Caco-2 (cell line): ENCODE measurements around the gene PRODH2. TPM values are rescaled to one million over a fixed set of nuclear protein-coding genes. Genes with fewer than 3 reads are reported as not detected.
"Not testable (repeated sequence)": the region's sequence is repeated elsewhere in the genome, so short reads cannot be mapped to it uniquely, and the experiment has no call there.

Experiments used
- BruUV-seq: library from RNA; stranded (reverse); fragments of 400-500 nt; replicated peaks from 2 replicates; lab custom pipeline; 2021; lab: Mats Ljungman, UMichigan
- CTCF ChIA-PET: fragments of 300-600 bp; sonication (Branson Sonifier 250); formaldehyde crosslinking; loops from one replicate; lab custom pipeline; 2022; ENCODE audit warnings: antibody characterized with exemption; lab: Charles Lee
- POLR2A ChIA-PET: fragments of 300-600 bp; sonication (Branson Sonifier 250); formaldehyde crosslinking; loops from one replicate; lab custom pipeline; 2022; ENCODE audit warnings: antibody characterized with exemption; lab: Charles Lee
- DNase-seq, 2 experiments: peaks; one replicate each; pipeline versions ENCODE4 v3.0.0 to v3.0.0-alpha.2; 2020 to 2022
- H3K27me3 ChIP-seq: replicated peaks from 2 replicates; pipeline ENCODE4 v1.6.0; 2011; ENCODE audit warnings: low read length; ENCODE audit not compliant: control insufficient read depth, insufficient read depth
- H3K36me3 ChIP-seq: 2 replicates; pipeline ENCODE4 v1.5.1; 2011; ENCODE audit warnings: low read length; ENCODE audit not compliant: control insufficient read depth, insufficient read depth
- H3K4me1 ChIP-seq: fragments of 250-450 bp; sonication (Bioruptor Pico); 2 replicates; pipeline ENCODE4 v1.5.1; 2020; ENCODE audit warnings: mild to moderate bottlenecking
- H3K4me3 ChIP-seq: 2 replicates; pipeline ENCODE4 v1.5.1; 2011; ENCODE audit warnings: low read depth, mild to moderate bottlenecking, control low read depth, low read length
- H3K9me3 ChIP-seq: fragments of 250-450 bp; sonication (Bioruptor Pico); 2 replicates; pipeline ENCODE4 v1.5.1; 2020; ENCODE audit warnings: mild to moderate bottlenecking, moderate library complexity
- H3K27ac Mint-ChIP-seq: one replicate; pipeline ENCODE4 v1.8.0; 2022; ENCODE audit warnings: mixed read lengths; ENCODE audit not compliant: unreplicated experiment
- H3K27me3 Mint-ChIP-seq: one replicate; pipeline ENCODE4 v1.8.0; 2022; ENCODE audit warnings: mixed read lengths; ENCODE audit not compliant: insufficient read depth, unreplicated experiment
- H3K36me3 Mint-ChIP-seq: one replicate; pipeline ENCODE4 v1.8.0; 2022; ENCODE audit warnings: mild to moderate bottlenecking, mixed read lengths; ENCODE audit not compliant: insufficient read depth, unreplicated experiment
- H3K4me1 Mint-ChIP-seq: one replicate; pipeline ENCODE4 v1.8.0; 2022; ENCODE audit warnings: low read depth, mixed read lengths; ENCODE audit not compliant: unreplicated experiment
- H3K4me3 Mint-ChIP-seq: one replicate; pipeline ENCODE4 v1.8.0; 2022; ENCODE audit warnings: mild to moderate bottlenecking, moderate library complexity, mixed read lengths; ENCODE audit not compliant: unreplicated experiment
- H3K9me3 Mint-ChIP-seq: one replicate; pipeline ENCODE4 v1.8.0; 2022; ENCODE audit warnings: mixed read lengths; ENCODE audit not compliant: unreplicated experiment
- CTCF ChIP-seq, 2 experiments: fragments of 200-600 bp in 1 of 2; IDR thresholded peaks; 1 replicate in 1 of 2; 2 replicates in 1 of 2; pipeline versions ENCODE4 v1.5.1 to v1.8.0; 2011 to 2022; ENCODE audit warnings: antibody characterized with exemption in 1 of 2, control low read depth in 1 of 2, inconsistent platforms in 1 of 2, low read depth in 1 of 2, low read length in 1 of 2, mild to moderate bottlenecking in 1 of 2, moderate library complexity in 1 of 2; ENCODE audit not compliant: insufficient read depth in 1 of 2, severe bottlenecking in 1 of 2, unreplicated experiment in 1 of 2
- intact Hi-C: fragments of 100-400 bp; cut with micrococcal nuclease; formaldehyde crosslinking; loops from one replicate; pipeline ENCODE4 v1.10.0; 2022; ENCODE audit not compliant: unreplicated experiment
- total RNA-seq: library from RNA; stranded (reverse); gene quantifications from 2 replicates; pipeline ENCODE4 v1.2.3, GENCODE V29; 2022

PRODH2 gene
- total RNA-seq, 1 experiment from 2014 or later = not detected

GRCh38 chr19:35773020-35773806 lies 39.4 kb downstream of the PRODH2 start:
- no peak overlapping the region for H3K4me3 Mint-ChIP-seq
- DNase-seq = no peak
- H3K9me3 Mint-ChIP-seq = no peaks in the 10 kb centered on the region
- peaks cover 5% of the 10 kb centered on the region for H3K27me3 Mint-ChIP-seq
- Histone ChIP-seq H3K9me3 (no peaks in the 10 kb centered on the region), H3K4me1 (no peaks in the 10 kb centered on the region), H3K27me3 (no peaks in the 10 kb centered on the region), H3K4me3 (no peak overlapping the region), H3K36me3 (no peaks in the 10 kb centered on the region)
- no TSS peak for BruUV-seq
- H3K36me3 Mint-ChIP-seq = peaks cover 13% of the 10 kb centered on the region
- intact Hi-C loops = no loop called here
- TF ChIP-seq CTCF (IDR thresholded peaks at IDR 0.05; ENCODE audit: insufficient read depth in 1 of 2, low read depth in 1 of 2, low read length in 1 of 2, severe bottlenecking in 1 of 2, unreplicated experiment in 1 of 2) = no peak
- ChIA-PET CTCF (no interaction called here), POLR2A (interaction anchor here (0.5 to 0.8 kb wide), 2 partner anchors 10 to 32 kb away, joined by 3 read pairs; no protein-coding TSS in a partner anchor)
- peaks cover 11% of the 10 kb centered on the region for H3K4me1 Mint-ChIP-seq
- no peak overlapping the region for H3K27ac Mint-ChIP-seq

GRCh38 chr19:35772362-35772761 lies 40.3 kb downstream of the PRODH2 start:
- H3K27me3 ChIP-seq, intact Hi-C loops, H3K4me3 Mint-ChIP-seq, H3K27ac Mint-ChIP-seq, CTCF ChIA-PET, H3K9me3 ChIP-seq, H3K4me1 ChIP-seq, H3K4me3 ChIP-seq, H3K36me3 ChIP-seq, H3K27me3 Mint-ChIP-seq, BruUV-seq, POLR2A ChIA-PET, DNase-seq, H3K9me3 Mint-ChIP-seq: not testable (repeated sequence)
- Mint-ChIP-seq H3K36me3 (peaks cover 13% of the 10 kb centered on the region), H3K4me1 (peaks cover 11% of the 10 kb centered on the region)

GRCh38 chr19:35768082-35768421 lies 44.6 kb downstream of the PRODH2 start:
- POLR2A ChIA-PET = no interaction called here

More at GRCh38 chr19:35768082-35768421, 44.6 kb downstream of the PRODH2 start:
- H3K4me1 ChIP-seq = no peaks in the 10 kb centered on the region
- no peaks in the 10 kb centered on the region for H3K9me3 Mint-ChIP-seq
- no peak overlapping the region for H3K27ac Mint-ChIP-seq
- no peaks in the 10 kb centered on the region for H3K36me3 Mint-ChIP-seq
- H3K27me3 ChIP-seq = no peaks in the 10 kb centered on the region
- H3K4me1 Mint-ChIP-seq = no peaks in the 10 kb centered on the region
- CTCF ChIA-PET = no interaction called here
- no peak for TF ChIP-seq CTCF (IDR thresholded peaks at IDR 0.05; ENCODE audit: insufficient read depth in 1 of 2, low read depth in 1 of 2, low read length in 1 of 2, severe bottlenecking in 1 of 2, unreplicated experiment in 1 of 2)
- intact Hi-C loops = no loop called here
- DNase-seq = no peak
- no TSS peak for BruUV-seq
- H3K36me3 ChIP-seq = no peaks in the 10 kb centered on the region; the same call in 1 of the 2 replicates
- H3K4me3 Mint-ChIP-seq = no peak overlapping the region
- no peaks in the 10 kb centered on the region for H3K9me3 ChIP-seq
- no peak overlapping the region for H3K4me3 ChIP-seq
- peaks cover 2% of the 10 kb centered on the region for H3K27me3 Mint-ChIP-seq
